GM11168 (cell line): ENCODE data around the gene MEF2C.

Source experiments
- in situ Hi-C: fragments of 300-500 bp; cut with MboI; formaldehyde crosslinking; loops from one replicate; pipeline ENCODE4 v1.12.0; 2022; ENCODE audit warnings: low sequenced_read_pairs; ENCODE audit not compliant: unreplicated experiment

Gene MEF2C

GRCh38 chr5:88698290-88698689, 184.7 kb downstream of the MEF2C start:
- in situ Hi-C loops: no loop called here

- in situ Hi-C loops: no loop called here
Observed at GRCh38 chr5:88696466-88696865, 186.5 kb downstream of the MEF2C start.

- in situ Hi-C loops: no loop called here
Observed at GRCh38 chr5:88695931-88696330, 187.1 kb downstream of the MEF2C start.

GRCh38 chr5:88695232-88695631, 187.8 kb downstream of the MEF2C start:
- in situ Hi-C loops: no loop called here

- in situ Hi-C loops: no loop called here
Observed at GRCh38 chr5:88694023-88694679, 188.8 kb downstream of the MEF2C start.

GRCh38 chr5:88693071-88693932, 189.7 kb downstream of the MEF2C start:
- in situ Hi-C loops: no loop called here

- in situ Hi-C loops: no loop called here
Observed at GRCh38 chr5:88691945-88692868, 190.8 kb downstream of the MEF2C start.

GRCh38 chr5:88691230-88691582, 191.8 kb downstream of the MEF2C start:
- in situ Hi-C loops: no loop called here

GRCh38 chr5:88690409-88691229, 192.4 kb downstream of the MEF2C start:
- in situ Hi-C loops: no loop called here

- in situ Hi-C loops: loop anchor here (10.0 kb wide), 1 partner anchor 915 kb away; no protein-coding TSS in a partner anchor
Observed at GRCh38 chr5:88689668-88690408, 193.1 kb downstream of the MEF2C start.

- in situ Hi-C loops: loop anchor here (10.0 kb wide), 1 partner anchor 914 kb away; no protein-coding TSS in a partner anchor
Observed at GRCh38 chr5:88688984-88689667, 193.9 kb downstream of the MEF2C start.

GRCh38 chr5:88688156-88688983, 194.6 kb downstream of the MEF2C start:
- in situ Hi-C loops: loop anchor here (10.0 kb wide), 1 partner anchor 914 kb away; no protein-coding TSS in a partner anchor

- in situ Hi-C loops: loop anchor here (10.0 kb wide), 1 partner anchor 913 kb away; no protein-coding TSS in a partner anchor
Observed at GRCh38 chr5:88687373-88687911, 195.5 kb downstream of the MEF2C start.

- in situ Hi-C loops: loop anchor here (10.0 kb wide), 1 partner anchor 912 kb away; no protein-coding TSS in a partner anchor
Observed at GRCh38 chr5:88686726-88687125, 196.3 kb downstream of the MEF2C start.

GRCh38 chr5:88685591-88686541, 197.1 kb downstream of the MEF2C start:
- in situ Hi-C loops: loop anchor here (10.0 kb wide), 1 partner anchor 911 kb away; no protein-coding TSS in a partner anchor
